MM.1S (cell line): ENCODE results near the gene TYSND1.

ENCODE experiments used
- DNase-seq: peaks from one replicate; pipeline ENCODE4 v3.0.0-alpha.2; 2015
- H2AFZ ChIP-seq: fragments of 300-600 bp; sonication (generic); 2 replicates; pipeline ENCODE4 v1.6.0; 2016; ENCODE audit warnings: antibody characterized with exemption, low read length
- H3F3A ChIP-seq: fragments of 300-600 bp; sonication (generic); 2 replicates; pipeline ENCODE4 v1.6.1; 2016; ENCODE audit warnings: mild to moderate bottlenecking, antibody characterized with exemption, low read length, moderate library complexity, mixed read lengths; ENCODE audit not compliant: insufficient read depth
- H3K27ac ChIP-seq: fragments of 300-600 bp; sonication (generic); 2 replicates; pipeline ENCODE4 v1.5.1; 2016; ENCODE audit warnings: mild to moderate bottlenecking, low read length
- H3K27me3 ChIP-seq: fragments of 300-600 bp; sonication (generic); replicated peaks from 2 replicates; pipeline ENCODE4 v1.6.0; 2016; ENCODE audit warnings: low read length; ENCODE audit not compliant: insufficient read depth
- H3K36me3 ChIP-seq: fragments of 300-600 bp; sonication (generic); replicated peaks from 2 replicates; pipeline ENCODE4 v1.6.1; 2016; ENCODE audit warnings: mild to moderate bottlenecking, low read length, mixed read lengths; ENCODE audit not compliant: insufficient read depth
- H3K4me1 ChIP-seq: fragments of 300-600 bp; sonication (generic); 2 replicates; pipeline ENCODE4 v1.6.1; 2016; ENCODE audit warnings: low read length, mixed read lengths
- H3K4me2 ChIP-seq: fragments of 300-600 bp; sonication (generic); 2 replicates; pipeline ENCODE4 v1.6.0; 2016; ENCODE audit warnings: low read depth, low read length
- H3K4me3 ChIP-seq: fragments of 300-600 bp; sonication (generic); 2 replicates; pipeline ENCODE4 v1.5.1; 2016; ENCODE audit warnings: low read length, mixed read lengths
- H3K79me2 ChIP-seq: fragments of 300-600 bp; sonication (generic); 2 replicates; pipeline ENCODE4 v1.6.1; 2016; ENCODE audit warnings: mixed run types, low read length, mixed read lengths
- H3K9ac ChIP-seq: fragments of 300-600 bp; sonication (generic); 2 replicates; pipeline ENCODE4 v1.6.1; 2016; ENCODE audit warnings: low read length, mixed read lengths
- H3K9me2 ChIP-seq: fragments of 300-600 bp; sonication (generic); replicated peaks from 2 replicates; pipeline ENCODE4 v1.6.1; 2016; ENCODE audit warnings: mild to moderate bottlenecking, low read length, mixed read lengths; ENCODE audit not compliant: insufficient read depth
- H3K9me3 ChIP-seq: fragments of 300-600 bp; sonication (generic); replicated peaks from 2 replicates; pipeline ENCODE4 v1.6.1; 2016; ENCODE audit warnings: mild to moderate bottlenecking, low read length, mixed read lengths; ENCODE audit not compliant: insufficient read depth
- H4K20me1 ChIP-seq: fragments of 300-600 bp; sonication (generic); 2 replicates; pipeline ENCODE4 v1.6.1; 2016; ENCODE audit warnings: mild to moderate bottlenecking, low read length, moderate library complexity, mixed read lengths; ENCODE audit not compliant: insufficient read depth
- CTCF ChIP-seq: fragments of 300-600 bp; sonication (generic); IDR thresholded peaks from 2 replicates; pipeline ENCODE4 v1.5.1; 2016; ENCODE audit warnings: antibody characterized with exemption, low read length, mixed read lengths
- EZH2 ChIP-seq: fragments of 300-600 bp; sonication (generic); optimal IDR thresholded peaks from 2 replicates; pipeline ENCODE3; 2017; ENCODE audit warnings: low read depth, mild to moderate bottlenecking, antibody characterized with exemption, low read length, mixed read lengths
- EZH2phosphoT487 ChIP-seq: fragments of 300-600 bp; sonication (generic); IDR thresholded peaks from 2 replicates; pipeline ENCODE4 v1.6.1; 2018; ENCODE audit warnings: antibody characterized with exemption, low read length

The TYSND1 gene

GRCh38 chr10:70176441-70176840, 29.9 kb upstream of the TYSND1 start:
- no peaks in the 10 kb centered on the region for H3K36me3 ChIP-seq
- peaks cover 8% of the 10 kb centered on the region; the same call in 1 of the 2 replicates for H3K4me1 ChIP-seq
- H3K4me3 ChIP-seq, result no peak overlapping the region
- no peaks in the 10 kb centered on the region for H3K9me2 ChIP-seq
- TF ChIP-seq CTCF (no peak), EZH2 (no peak), EZH2phosphoT487 (no peak)
- H3K79me2 ChIP-seq, result no peaks in the 10 kb centered on the region
- H4K20me1 ChIP-seq, result no peaks in the 10 kb centered on the region
- DNase-seq, result no peak
- peaks cover 8% of the 10 kb centered on the region; the same call in 1 of the 2 replicates for H3F3A ChIP-seq
- H3K27me3 ChIP-seq, result no peaks in the 10 kb centered on the region
- H2AFZ ChIP-seq, result no peak overlapping the region
- no peak overlapping the region for H3K9ac ChIP-seq
- no peaks in the 10 kb centered on the region for H3K9me3 ChIP-seq
- H3K4me2 ChIP-seq, result no peak overlapping the region
- no peak overlapping the region for H3K27ac ChIP-seq

DNA sequence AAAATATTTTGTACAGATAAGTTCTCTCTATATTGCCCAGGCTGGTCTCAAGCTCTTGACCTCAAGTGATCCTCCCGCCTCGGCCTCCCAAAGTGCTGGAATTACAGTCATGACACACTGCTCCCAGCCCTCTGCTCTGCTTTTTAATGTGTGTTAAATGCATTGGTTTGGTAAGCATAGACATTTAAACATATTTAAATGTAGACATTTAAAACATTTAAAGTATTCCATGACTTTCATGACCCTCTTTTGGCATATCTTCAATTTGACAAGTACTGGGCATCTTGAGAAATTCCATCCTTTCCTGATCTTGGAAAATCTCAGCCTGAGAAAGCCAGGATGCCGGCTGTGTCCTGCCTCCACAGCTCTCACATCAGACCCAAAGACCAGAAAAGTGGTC, 29.0 kb upstream of the TYSND1 start:
- Histone ChIP-seq H3K9ac (no peak overlapping the region), H3K9me2 (no peaks in the 10 kb centered on the region), H3K4me1 (peaks cover 8% of the 10 kb centered on the region), H3K4me2 (no peak overlapping the region), H4K20me1 (no peaks in the 10 kb centered on the region), H3F3A (peaks cover 8% of the 10 kb centered on the region; the same call in 1 of the 2 replicates), H3K9me3 (no peaks in the 10 kb centered on the region), H2AFZ (no peak overlapping the region), H3K27ac (no peak overlapping the region), H3K36me3 (no peaks in the 10 kb centered on the region), H3K4me3 (no peak overlapping the region), H3K79me2 (no peaks in the 10 kb centered on the region), H3K27me3 (no peaks in the 10 kb centered on the region)
- no peak for TF ChIP-seq CTCF
- TF ChIP-seq EZH2phosphoT487, result no peak
- TF ChIP-seq EZH2, result no peak
- DNase-seq, result no peak

GRCh38 chr10:70174058-70174741, 27.7 kb upstream of the TYSND1 start:
- H3K4me1 ChIP-seq, result peaks cover 10% of the 10 kb centered on the region
- no peaks in the 10 kb centered on the region for H3K9me2 ChIP-seq
- peak overlapping the region; percentile 45 for H2AFZ ChIP-seq
- H4K20me1 ChIP-seq, result no peaks in the 10 kb centered on the region
- H3K4me2 ChIP-seq, result peak overlapping the region; percentile 57
- H3F3A ChIP-seq, result peaks cover 8% of the 10 kb centered on the region; the same call in 1 of the 2 replicates
- H3K9ac ChIP-seq, result no peak overlapping the region
- DNase-seq, result peak; percentile 72
- no peaks in the 10 kb centered on the region for H3K27me3 ChIP-seq
- TF ChIP-seq EZH2phosphoT487 (no peak), CTCF (no peak), EZH2 (no peak)
- H3K27ac ChIP-seq, result peak overlapping the region; percentile 41; the same call in 1 of the 2 replicates
- no peak overlapping the region for H3K4me3 ChIP-seq
- H3K79me2 ChIP-seq, result peaks cover 12% of the 10 kb centered on the region
- H3K9me3 ChIP-seq, result no peaks in the 10 kb centered on the region
- H3K36me3 ChIP-seq, result no peaks in the 10 kb centered on the region
